ENCODE measurements around the gene AQP6.

Gene AQP6

DNA sequence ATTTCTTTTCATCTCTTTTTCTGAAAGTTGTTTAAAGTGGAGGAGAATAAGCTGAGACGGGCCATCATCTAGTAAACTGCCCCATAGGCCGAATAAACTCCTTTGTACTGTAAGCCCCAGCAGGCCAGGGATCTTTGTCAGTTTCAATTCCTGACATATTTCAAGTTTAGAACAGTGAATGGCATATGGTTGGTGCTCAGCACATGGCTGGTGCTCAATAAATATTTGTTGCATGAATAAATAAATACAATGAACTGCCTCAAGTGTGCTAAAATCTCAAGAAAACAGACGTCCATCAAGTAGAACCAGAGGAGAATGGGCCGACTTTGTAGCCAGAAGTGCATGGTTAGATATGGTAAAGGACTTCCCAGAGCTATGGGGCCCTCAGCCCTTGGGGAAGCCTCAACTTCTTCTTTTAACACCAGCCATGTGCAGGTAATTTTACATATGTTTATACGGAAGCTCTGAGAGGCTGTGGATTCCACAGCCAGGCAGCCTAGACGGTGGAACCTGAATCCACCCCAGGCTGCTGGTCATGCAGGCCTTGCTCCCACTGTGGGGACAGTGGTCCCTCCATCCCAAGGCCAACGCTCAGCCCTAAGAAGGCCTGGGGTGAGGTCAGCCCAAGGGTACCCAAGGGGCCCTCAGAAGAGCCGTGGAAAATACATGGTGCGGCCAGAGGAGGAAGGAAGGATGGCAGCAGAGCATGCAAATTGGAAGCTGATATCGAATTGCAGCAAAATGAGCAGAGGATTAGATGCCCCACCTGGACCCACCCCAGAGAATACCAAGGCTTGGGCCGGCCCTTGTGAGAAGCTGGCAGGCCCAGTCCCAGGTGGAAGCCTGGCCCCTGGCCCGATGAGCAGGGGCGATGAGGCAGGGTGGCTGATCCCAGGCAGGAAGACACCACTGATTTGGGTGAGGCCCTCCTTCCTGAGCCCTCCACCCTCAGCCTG lies 30.9 kb upstream of the AQP6 start:
- H3K27me3 ChIP-seq (ENCODE audit: insufficient read depth, low read depth), result no peaks in the 10 kb centered on the region
- no peaks in the 10 kb centered on the region for H4K20me1 ChIP-seq (ENCODE audit: insufficient read depth)
- no peak overlapping the region for H3K9ac ChIP-seq
- TF ChIP-seq, protein P1, sequence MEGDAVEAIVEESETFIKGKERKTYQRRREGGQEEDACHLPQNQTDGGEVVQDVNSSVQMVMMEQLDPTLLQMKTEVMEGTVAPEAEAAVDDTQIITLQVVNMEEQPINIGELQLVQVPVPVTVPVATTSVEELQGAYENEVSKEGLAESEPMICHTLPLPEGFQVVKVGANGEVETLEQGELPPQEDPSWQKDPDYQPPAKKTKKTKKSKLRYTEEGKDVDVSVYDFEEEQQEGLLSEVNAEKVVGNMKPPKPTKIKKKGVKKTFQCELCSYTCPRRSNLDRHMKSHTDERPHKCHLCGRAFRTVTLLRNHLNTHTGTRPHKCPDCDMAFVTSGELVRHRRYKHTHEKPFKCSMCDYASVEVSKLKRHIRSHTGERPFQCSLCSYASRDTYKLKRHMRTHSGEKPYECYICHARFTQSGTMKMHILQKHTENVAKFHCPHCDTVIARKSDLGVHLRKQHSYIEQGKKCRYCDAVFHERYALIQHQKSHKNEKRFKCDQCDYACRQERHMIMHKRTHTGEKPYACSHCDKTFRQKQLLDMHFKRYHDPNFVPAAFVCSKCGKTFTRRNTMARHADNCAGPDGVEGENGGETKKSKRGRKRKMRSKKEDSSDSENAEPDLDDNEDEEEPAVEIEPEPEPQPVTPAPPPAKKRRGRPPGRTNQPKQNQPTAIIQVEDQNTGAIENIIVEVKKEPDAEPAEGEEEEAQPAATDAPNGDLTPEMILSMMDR (conservative IDR thresholded peaks at IDR 0.05; ENCODE audit: low read depth, low read length), result no peak
- H3K27ac ChIP-seq, result no peak overlapping the region
- H3K4me3 ChIP-seq (IDR thresholded peaks at IDR 0.05; ENCODE audit: insufficient read depth, low read depth, low read length), result no peak overlapping the region
- H3K4me2 ChIP-seq, result no peak overlapping the region
- no peaks in the 10 kb centered on the region for H3K79me2 ChIP-seq (ENCODE audit: insufficient read depth, low read depth)
- H3K4me1 ChIP-seq (ENCODE audit: low read depth, poor library complexity, severe bottlenecking), result peaks cover 4% of the 10 kb centered on the region
- H2AFZ ChIP-seq (ENCODE audit: low read depth), result no peak overlapping the region
- no peaks in the 10 kb centered on the region for H3K36me3 ChIP-seq (ENCODE audit: insufficient read depth)

DNA sequence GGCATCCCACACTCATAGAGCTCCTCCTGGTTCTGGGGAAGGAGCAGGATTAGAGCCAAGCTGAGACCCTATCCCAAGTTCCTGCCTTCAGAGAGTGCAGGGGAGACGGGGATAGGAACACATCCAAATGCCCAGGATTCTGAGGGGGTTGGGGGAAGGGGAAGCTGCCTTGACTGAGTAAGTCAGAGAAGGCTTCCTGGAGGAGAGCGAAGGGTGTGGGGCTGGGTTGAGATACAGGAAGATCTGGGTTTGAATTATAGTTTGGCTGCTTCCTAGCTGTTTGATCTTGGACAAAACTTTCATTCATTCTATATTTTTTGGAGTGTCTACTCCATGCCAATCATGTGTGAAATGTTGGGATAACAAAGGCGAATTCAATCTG lies 30.2 kb upstream of the AQP6 start:
- H4K20me1 ChIP-seq (ENCODE audit: insufficient read depth), result no peaks in the 10 kb centered on the region
- no peak overlapping the region for H3K9ac ChIP-seq
- no peak overlapping the region for H3K27ac ChIP-seq
- H3K79me2 ChIP-seq (ENCODE audit: insufficient read depth, low read depth), result no peaks in the 10 kb centered on the region
- no peak overlapping the region for H3K4me3 ChIP-seq (IDR thresholded peaks at IDR 0.05; ENCODE audit: insufficient read depth, low read depth, low read length)
- no peaks in the 10 kb centered on the region for H3K36me3 ChIP-seq (ENCODE audit: insufficient read depth)
- H3K4me2 ChIP-seq, result no peak overlapping the region
- H3K4me1 ChIP-seq (ENCODE audit: low read depth, poor library complexity, severe bottlenecking), result peaks cover 4% of the 10 kb centered on the region
- TF ChIP-seq, protein P1 (conservative IDR thresholded peaks at IDR 0.05; ENCODE audit: low read depth, low read length), result no peak
- H3K27me3 ChIP-seq (ENCODE audit: insufficient read depth, low read depth), result no peaks in the 10 kb centered on the region
- no peak overlapping the region for H2AFZ ChIP-seq (ENCODE audit: low read depth)

DNA sequence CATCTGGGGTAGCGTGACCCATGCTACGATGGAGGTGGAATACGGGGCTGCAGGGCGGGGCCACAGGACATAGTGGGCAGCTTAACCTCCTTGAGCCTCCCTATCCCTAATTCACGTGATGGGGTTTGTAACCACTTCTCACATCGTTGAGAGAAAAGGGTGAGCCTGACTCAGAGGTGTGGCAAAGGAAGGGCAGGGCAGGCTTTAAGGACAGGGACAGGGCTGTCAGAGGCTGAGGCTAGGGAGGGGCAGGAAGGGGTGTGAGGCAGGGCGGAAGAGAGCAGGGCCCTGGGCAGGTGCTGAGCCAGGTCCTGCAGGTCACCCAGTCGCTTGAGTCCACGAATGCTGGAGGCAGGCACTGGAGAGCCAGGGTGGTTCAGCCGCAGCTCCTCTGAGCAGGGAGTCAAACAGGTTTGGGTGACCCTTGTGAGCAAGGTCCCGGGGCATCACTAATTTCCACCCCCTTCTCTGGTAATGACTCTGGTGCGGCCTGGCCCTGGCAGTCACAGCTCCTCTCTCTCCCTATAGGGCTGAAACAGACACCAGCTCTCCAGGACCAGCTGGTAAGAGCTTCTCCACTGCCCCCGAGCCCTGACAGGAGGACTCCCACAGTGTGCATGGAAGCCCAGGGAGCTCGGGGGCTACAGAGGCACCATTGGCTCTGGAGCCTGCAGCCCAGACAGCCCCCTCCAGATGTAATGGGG lies 29.7 kb upstream of the AQP6 start:
- no peak overlapping the region for H3K27ac ChIP-seq
- no peaks in the 10 kb centered on the region for H3K79me2 ChIP-seq (ENCODE audit: insufficient read depth, low read depth)
- no peak overlapping the region for H2AFZ ChIP-seq (ENCODE audit: low read depth)
- H3K4me3 ChIP-seq (IDR thresholded peaks at IDR 0.05; ENCODE audit: insufficient read depth, low read depth, low read length), result no peak overlapping the region
- TF ChIP-seq, protein P1 (conservative IDR thresholded peaks at IDR 0.05; ENCODE audit: low read depth, low read length), result no peak
- no peaks in the 10 kb centered on the region for H3K36me3 ChIP-seq (ENCODE audit: insufficient read depth)
- H4K20me1 ChIP-seq (ENCODE audit: insufficient read depth), result no peaks in the 10 kb centered on the region
- H3K4me2 ChIP-seq, result no peak overlapping the region
- H3K4me1 ChIP-seq (ENCODE audit: low read depth, poor library complexity, severe bottlenecking), result peaks cover 4% of the 10 kb centered on the region
- no peaks in the 10 kb centered on the region for H3K27me3 ChIP-seq (ENCODE audit: insufficient read depth, low read depth)
- H3K9ac ChIP-seq, result no peak overlapping the region

DNA sequence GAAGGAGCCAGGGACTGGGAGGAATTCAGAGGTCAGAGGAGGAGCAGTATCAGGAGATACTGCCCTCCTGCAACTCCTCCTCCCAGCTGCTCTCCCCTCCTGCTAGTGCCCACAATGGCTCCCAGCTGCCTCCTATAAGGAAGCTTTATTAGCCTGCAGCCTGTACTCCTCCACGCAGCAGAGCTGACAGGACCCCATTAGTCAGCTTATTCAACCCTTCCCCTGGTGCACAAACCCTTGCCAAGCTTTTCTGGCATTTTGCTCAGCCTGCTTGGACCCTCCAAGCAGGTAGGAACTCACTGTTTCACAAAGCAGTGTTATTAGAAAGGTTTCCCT lies 29.2 kb upstream of the AQP6 start:
- Histone ChIP-seq H3K4me2 (no peak overlapping the region), H3K9ac (no peak overlapping the region), H3K27ac (no peak overlapping the region), H3K79me2 (ENCODE audit: insufficient read depth, low read depth) (no peaks in the 10 kb centered on the region), H2AFZ (ENCODE audit: low read depth) (no peak overlapping the region), H3K4me3 (IDR thresholded peaks at IDR 0.05; ENCODE audit: insufficient read depth, low read depth, low read length) (no peak overlapping the region), H3K36me3 (ENCODE audit: insufficient read depth) (no peaks in the 10 kb centered on the region), H3K4me1 (ENCODE audit: low read depth, poor library complexity, severe bottlenecking) (peaks cover 4% of the 10 kb centered on the region), H4K20me1 (ENCODE audit: insufficient read depth) (no peaks in the 10 kb centered on the region), H3K27me3 (ENCODE audit: insufficient read depth, low read depth) (no peaks in the 10 kb centered on the region)
- TF ChIP-seq, protein P1 (conservative IDR thresholded peaks at IDR 0.05; ENCODE audit: low read depth, low read length), result no peak
